Hepatocyte (in vitro differentiated cells): ENCODE results near the gene PCCA. TPM values are rescaled to one million over a fixed set of nuclear protein-coding genes. Genes with fewer than 3 reads are reported as not detected.

Experiments used
- DNase-seq: peaks from one replicate; pipeline ENCODE4 v3.0.0-alpha.2; 2016; ENCODE audit warnings: low spot score
- H2AFZ ChIP-seq: fragments of 200-600 bp; sonication (generic); 2 replicates; pipeline ENCODE4 v1.6.0; 2016; ENCODE audit warnings: antibody characterized with exemption, mild to moderate bottlenecking
- H3K27ac ChIP-seq: fragments of 200-600 bp; sonication (generic); 2 replicates; pipeline ENCODE4 v1.5.1; 2016; ENCODE audit warnings: mild to moderate bottlenecking
- H3K27me3 ChIP-seq: fragments of 200-600 bp; sonication (generic); 2 replicates; pipeline ENCODE4 v1.6.1; 2016
- H3K36me3 ChIP-seq: fragments of 200-600 bp; sonication (generic); replicated peaks from 2 replicates; pipeline ENCODE4 v1.5.1; 2016; ENCODE audit warnings: low read depth; ENCODE audit not compliant: insufficient read depth
- H3K4me1 ChIP-seq: fragments of 200-600 bp; sonication (generic); 2 replicates; pipeline ENCODE4 v1.5.1; 2016; ENCODE audit warnings: mild to moderate bottlenecking, moderate library complexity; ENCODE audit not compliant: insufficient read depth
- H3K4me2 ChIP-seq: fragments of 200-600 bp; sonication (generic); 2 replicates; pipeline ENCODE4 v1.6.0; 2016
- H3K4me3 ChIP-seq: fragments of 200-600 bp; sonication (generic); 2 replicates; pipeline ENCODE4 v1.5.1; 2016; ENCODE audit warnings: mild to moderate bottlenecking
- H3K79me2 ChIP-seq: fragments of 200-600 bp; sonication (generic); 2 replicates; pipeline ENCODE4 v1.6.0; 2017; ENCODE audit warnings: mild to moderate bottlenecking
- H3K9me2 ChIP-seq: fragments of 200-600 bp; sonication (generic); replicated peaks from 2 replicates; pipeline ENCODE4 v1.6.0; 2017; ENCODE audit warnings: mild to moderate bottlenecking; ENCODE audit not compliant: insufficient read depth
- H3K9me3 ChIP-seq: fragments of 200-600 bp; sonication (generic); 2 replicates; pipeline ENCODE4 v1.5.1; 2016; ENCODE audit warnings: low read depth, mild to moderate bottlenecking
- H4K20me1 ChIP-seq: fragments of 200-600 bp; sonication (generic); 2 replicates; pipeline ENCODE4 v1.6.0; 2016; ENCODE audit warnings: mild to moderate bottlenecking; ENCODE audit not compliant: insufficient read depth, poor library complexity, severe bottlenecking
- EZH2 ChIP-seq: fragments of 200-600 bp; sonication (generic); IDR thresholded peaks from 2 replicates; pipeline ENCODE4 v1.6.1; 2016; ENCODE audit warnings: antibody characterized with exemption, mild to moderate bottlenecking, borderline replicate concordance
- EZH2phosphoT487 ChIP-seq: fragments of 200-600 bp; sonication (generic); IDR thresholded peaks from one replicate; pipeline ENCODE4 v1.6.1; 2018; ENCODE audit warnings: antibody characterized with exemption, mild to moderate bottlenecking, low read depth, moderate library complexity; ENCODE audit not compliant: unreplicated experiment, severe bottlenecking
- WGBS: methylation state at CpG from one replicate; pipeline ENCODE4 v1.1.6; 2016; ENCODE audit warnings: low lambda C conversion rate; ENCODE audit errors: missing lambda C conversion rate; 5-methylcytosine and 5-hydroxymethylcytosine counted together
- polyA plus RNA-seq: library from polyadenylated mRNA; unstranded; fragments of >200 nt; fragmentation: Nextera tagmentation; extraction: Ambion mirVana; gene quantifications from 2 replicates; pipeline ENCODE4 v1.2.1, GENCODE V29; 2016
- total RNA-seq: library from RNA; depleted of rRNA; stranded (reverse); fragments of >200 nt; gene quantifications from 2 replicates; pipeline ENCODE4 v1.2.3, GENCODE V29; 2014
- TF ChIP-seq, protein P1 (sequence below): fragments of 200-600 bp; sonication (generic); IDR thresholded peaks from 2 replicates; pipeline ENCODE4 v1.5.1; 2016; ENCODE audit warnings: antibody characterized with exemption, mild to moderate bottlenecking; ENCODE audit not compliant: poor library complexity

The PCCA gene
- total and polyA plus RNA-seq, 2 experiments from 2014 or later, result 23.6 to 28.2 TPM

- Histone ChIP-seq H3K36me3 (no peaks in the 10 kb centered on the region), H3K27me3 (no peaks in the 10 kb centered on the region), H3K4me2 (no peak overlapping the region), H3K9me2 (no peaks in the 10 kb centered on the region), H3K4me1 (no peaks in the 10 kb centered on the region), H3K79me2 (no peaks in the 10 kb centered on the region), H2AFZ (no peak overlapping the region), H3K27ac (no peak overlapping the region), H4K20me1 (no peaks in the 10 kb centered on the region), H3K9me3 (no peaks in the 10 kb centered on the region), H3K4me3 (no peak overlapping the region)
- TF ChIP-seq, protein P1, sequence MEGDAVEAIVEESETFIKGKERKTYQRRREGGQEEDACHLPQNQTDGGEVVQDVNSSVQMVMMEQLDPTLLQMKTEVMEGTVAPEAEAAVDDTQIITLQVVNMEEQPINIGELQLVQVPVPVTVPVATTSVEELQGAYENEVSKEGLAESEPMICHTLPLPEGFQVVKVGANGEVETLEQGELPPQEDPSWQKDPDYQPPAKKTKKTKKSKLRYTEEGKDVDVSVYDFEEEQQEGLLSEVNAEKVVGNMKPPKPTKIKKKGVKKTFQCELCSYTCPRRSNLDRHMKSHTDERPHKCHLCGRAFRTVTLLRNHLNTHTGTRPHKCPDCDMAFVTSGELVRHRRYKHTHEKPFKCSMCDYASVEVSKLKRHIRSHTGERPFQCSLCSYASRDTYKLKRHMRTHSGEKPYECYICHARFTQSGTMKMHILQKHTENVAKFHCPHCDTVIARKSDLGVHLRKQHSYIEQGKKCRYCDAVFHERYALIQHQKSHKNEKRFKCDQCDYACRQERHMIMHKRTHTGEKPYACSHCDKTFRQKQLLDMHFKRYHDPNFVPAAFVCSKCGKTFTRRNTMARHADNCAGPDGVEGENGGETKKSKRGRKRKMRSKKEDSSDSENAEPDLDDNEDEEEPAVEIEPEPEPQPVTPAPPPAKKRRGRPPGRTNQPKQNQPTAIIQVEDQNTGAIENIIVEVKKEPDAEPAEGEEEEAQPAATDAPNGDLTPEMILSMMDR, result no peak
- TF ChIP-seq EZH2 (no peak), EZH2phosphoT487 (no peak)
- no peak for DNase-seq
- WGBS, result 100% methylated on average over 1 of the region's 1 CpG
Measured at GRCh38 chr13:100156788-100157187, 67.9 kb downstream of the PCCA start.

DNA sequence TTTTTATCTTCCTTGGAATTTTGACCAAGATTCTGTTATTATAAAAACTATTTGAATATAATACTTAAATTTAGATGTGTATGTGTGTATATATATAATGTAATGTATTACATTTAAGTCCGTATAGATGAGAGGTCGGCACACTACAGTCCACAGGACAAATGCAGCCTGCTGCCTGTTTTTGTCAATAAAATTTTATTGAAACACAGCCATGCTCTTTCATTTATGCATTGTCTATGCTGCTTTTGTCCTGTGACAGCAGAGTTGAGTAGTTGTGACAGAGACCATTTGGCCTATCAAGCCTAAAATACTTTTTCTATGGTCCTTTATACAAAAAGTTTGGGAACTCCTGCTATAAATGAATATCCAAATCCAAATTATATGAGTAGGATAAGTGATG lies 69.7 kb downstream of the PCCA start:
- H3K27ac ChIP-seq, result no peak overlapping the region
- H3K79me2 ChIP-seq, result no peaks in the 10 kb centered on the region
- no peaks in the 10 kb centered on the region for H3K9me2 ChIP-seq
- no peaks in the 10 kb centered on the region for H3K36me3 ChIP-seq
- H3K4me2 ChIP-seq, result no peak overlapping the region
- 93% methylated on average over 2 of the region's 2 CpGs for WGBS
- TF ChIP-seq EZH2 (no peak), EZH2phosphoT487 (no peak)
- TF ChIP-seq, protein P1, result no peak
- DNase-seq, result no peak
- no peaks in the 10 kb centered on the region for H4K20me1 ChIP-seq
- H3K4me1 ChIP-seq, result no peaks in the 10 kb centered on the region
- no peaks in the 10 kb centered on the region for H3K27me3 ChIP-seq
- no peak overlapping the region for H3K4me3 ChIP-seq
- H3K9me3 ChIP-seq, result no peaks in the 10 kb centered on the region
- no peak overlapping the region for H2AFZ ChIP-seq

- Histone ChIP-seq H3K9me2 (no peaks in the 10 kb centered on the region), H3K4me3 (no peak overlapping the region), H2AFZ (no peak overlapping the region), H4K20me1 (no peaks in the 10 kb centered on the region), H3K27ac (no peak overlapping the region), H3K36me3 (no peaks in the 10 kb centered on the region), H3K4me1 (no peaks in the 10 kb centered on the region), H3K79me2 (no peaks in the 10 kb centered on the region), H3K4me2 (no peak overlapping the region), H3K27me3 (no peaks in the 10 kb centered on the region), H3K9me3 (no peaks in the 10 kb centered on the region)
- WGBS, result 85% methylated on average over 5 of the region's 5 CpGs
- TF ChIP-seq, protein P1, result no peak
- TF ChIP-seq EZH2 (no peak), EZH2phosphoT487 (no peak)
- no peak for DNase-seq
Measured at GRCh38 chr13:100159584-100159983, 70.7 kb downstream of the PCCA start.

- WGBS, result 80% methylated on average over 3 of the region's 3 CpGs
- no peaks in the 10 kb centered on the region for H3K9me3 ChIP-seq
- DNase-seq, result no peak
- no peak overlapping the region for H3K4me3 ChIP-seq
- TF ChIP-seq, protein P1, result no peak
- no peak overlapping the region for H3K27ac ChIP-seq
- H2AFZ ChIP-seq, result no peak overlapping the region
- no peaks in the 10 kb centered on the region for H3K79me2 ChIP-seq
- H3K4me2 ChIP-seq, result no peak overlapping the region
- no peaks in the 10 kb centered on the region for H3K27me3 ChIP-seq
- H3K36me3 ChIP-seq, result no peaks in the 10 kb centered on the region
- no peaks in the 10 kb centered on the region for H4K20me1 ChIP-seq
- no peaks in the 10 kb centered on the region for H3K9me2 ChIP-seq
- no peaks in the 10 kb centered on the region for H3K4me1 ChIP-seq
Measured at GRCh38 chr13:100160450-100160849, 71.6 kb downstream of the PCCA start.
